ENCODE data around the gene NLK. TPM values are rescaled to one million over a fixed set of nuclear protein-coding genes. Genes with fewer than 3 reads are reported as not detected.

The NLK gene
- total RNA-seq, 1 experiment from 2014 or later: 12.8 TPM

DNA sequence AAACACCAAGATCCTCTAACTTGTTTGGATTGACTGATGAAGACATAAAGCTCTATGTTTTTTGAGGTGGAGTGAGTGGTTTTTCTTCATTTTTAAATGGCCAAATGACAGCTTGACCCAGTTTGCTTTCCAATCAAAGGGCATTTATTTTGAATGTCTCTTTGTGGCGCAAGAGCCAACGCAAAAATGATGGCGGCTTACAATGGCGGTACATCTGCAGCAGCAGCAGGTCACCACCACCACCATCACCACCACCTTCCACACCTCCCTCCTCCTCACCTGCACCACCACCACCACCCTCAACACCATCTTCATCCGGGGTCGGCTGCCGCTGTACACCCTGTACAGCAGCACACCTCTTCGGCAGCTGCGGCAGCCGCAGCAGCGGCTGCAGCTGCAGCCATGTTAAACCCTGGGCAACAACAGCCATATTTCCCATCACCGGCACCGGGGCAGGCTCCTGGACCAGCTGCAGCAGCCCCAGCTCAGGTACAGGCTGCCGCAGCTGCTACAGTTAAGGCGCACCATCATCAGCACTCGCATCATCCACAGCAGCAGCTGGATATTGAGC lies 329 bp downstream of the NLK start:
- intact Hi-C loops (cut with micrococcal nuclease): no loop called here
- peaks cover 14% of the 10 kb centered on the region; the same call in 1 of the 2 replicates for H4K20me1 ChIP-seq (ENCODE audit: insufficient read depth)
- ChIA-PET RAD21 (ENCODE audit: low non-redundant PET in 1 of 2, low total read pairs in 2 of 2, uncharacterized antibody in 2 of 2, unreplicated experiment in 2 of 2) (no interaction called here), CTCF (no interaction called here), POLR2A (no interaction called here)
- DNase-seq (ENCODE audit: low read depth, low spot score) (no peak), ATAC-seq (no peak)
- no peak overlapping the region for H2AFZ ChIP-seq (ENCODE audit: low read depth, low read length, poor library complexity, severe bottlenecking)
- H3K4me1 ChIP-seq (ENCODE audit: control insufficient read depth in 1 of 2, insufficient read depth in 2 of 2, low read length in 2 of 2): peaks cover 4 to 14% of the 10 kb centered on the region in 2 experiments; a peak in 2 of 4 replicates
- BruUV-seq (replicated peaks): TSS peak; percentile 53
- H3K9me2 ChIP-seq (ENCODE audit: insufficient read depth): no peaks in the 10 kb centered on the region
- H3K9ac ChIP-seq (ENCODE audit: low read length): peak overlapping the region; percentile 64
- no peaks in the 10 kb centered on the region for H3K27me3 ChIP-seq (ENCODE audit: insufficient read depth, low read length)
- H3K4me3 ChIP-seq (replicated peaks in 1 of 2; ENCODE audit: low read depth in 1 of 2, low read length in 2 of 2): peak overlapping the region; percentile 65 to 82
- peak overlapping the region; percentile 74 for H3K4me2 ChIP-seq (ENCODE audit: low read length)
- H3K27ac ChIP-seq (ENCODE audit: low read depth, low read length): no peak overlapping the region
- H3K9me3 ChIP-seq (ENCODE audit: control insufficient read depth in 1 of 2, insufficient read depth in 1 of 2, low read depth in 1 of 2, low read length in 2 of 2): no peaks in the 10 kb centered on the region
- peaks cover 57% of the 10 kb centered on the region for H3K79me2 ChIP-seq (ENCODE audit: insufficient read depth, low read length)
- TF ChIP-seq EGR1 (IDR thresholded peaks at IDR 0.05; ENCODE audit: low read depth) (no peak), MAX (IDR thresholded peaks at IDR 0.05) (no peak), RAD21 (IDR thresholded peaks at IDR 0.05; ENCODE audit: low read depth) (no peak), POLR2A (IDR thresholded peaks at IDR 0.05; ENCODE audit: borderline replicate concordance, extremely low read depth, insufficient read depth, insufficient read length) (no peak), ELF1 (IDR thresholded peaks at IDR 0.05; ENCODE audit: borderline replicate concordance, low read depth) (no peak), EZH2phosphoT487 (IDR thresholded peaks at IDR 0.05; ENCODE audit: borderline replicate concordance) (no peak), TCF7L2 (IDR thresholded peaks at IDR 0.05; ENCODE audit: borderline replicate concordance, extremely low read depth, insufficient read depth, insufficient read length) (no peak), JUND (IDR thresholded peaks at IDR 0.05) (no peak), CEBPB (IDR thresholded peaks at IDR 0.05; ENCODE audit: low read depth) (no peak), FOSL1 (IDR thresholded peaks at IDR 0.05; ENCODE audit: low read depth) (no peak), CBX3 (IDR thresholded peaks at IDR 0.05; ENCODE audit: low read depth) (no peak), EZH2 (IDR thresholded peaks at IDR 0.05) (no peak), POLR2AphosphoS5 (IDR thresholded peaks at IDR 0.05; ENCODE audit: low read depth, low read length) (no peak), ATF3 (IDR thresholded peaks at IDR 0.05) (no peak), YY1 (IDR thresholded peaks at IDR 0.05; ENCODE audit: extremely low read depth, insufficient replicate concordance, low read depth, low read length) (no peak), SP1 (IDR thresholded peaks at IDR 0.05; ENCODE audit: low read depth) (no peak), CTCF (IDR thresholded peaks at IDR 0.05 in 2 of 3, conservative IDR thresholded peaks at IDR 0.05 in 1 of 3; ENCODE audit: borderline replicate concordance in 1 of 3, insufficient read depth in 1 of 3, low read depth in 2 of 3, low read length in 2 of 3) (no peak)
- TF ChIP-seq, protein P1, sequence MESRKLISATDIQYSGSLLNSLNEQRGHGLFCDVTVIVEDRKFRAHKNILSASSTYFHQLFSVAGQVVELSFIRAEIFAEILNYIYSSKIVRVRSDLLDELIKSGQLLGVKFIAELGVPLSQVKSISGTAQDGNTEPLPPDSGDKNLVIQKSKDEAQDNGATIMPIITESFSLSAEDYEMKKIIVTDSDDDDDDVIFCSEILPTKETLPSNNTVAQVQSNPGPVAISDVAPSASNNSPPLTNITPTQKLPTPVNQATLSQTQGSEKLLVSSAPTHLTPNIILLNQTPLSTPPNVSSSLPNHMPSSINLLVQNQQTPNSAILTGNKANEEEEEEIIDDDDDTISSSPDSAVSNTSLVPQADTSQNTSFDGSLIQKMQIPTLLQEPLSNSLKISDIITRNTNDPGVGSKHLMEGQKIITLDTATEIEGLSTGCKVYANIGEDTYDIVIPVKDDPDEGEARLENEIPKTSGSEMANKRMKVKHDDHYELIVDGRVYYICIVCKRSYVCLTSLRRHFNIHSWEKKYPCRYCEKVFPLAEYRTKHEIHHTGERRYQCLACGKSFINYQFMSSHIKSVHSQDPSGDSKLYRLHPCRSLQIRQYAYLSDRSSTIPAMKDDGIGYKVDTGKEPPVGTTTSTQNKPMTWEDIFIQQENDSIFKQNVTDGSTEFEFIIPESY (IDR thresholded peaks at IDR 0.05; ENCODE audit: extremely low read depth, insufficient replicate concordance, low read length): no peak
- no peaks in the 10 kb centered on the region for H3K36me3 ChIP-seq (ENCODE audit: control insufficient read depth in 1 of 2, insufficient read depth in 2 of 2, low read length in 2 of 2)

Measured in HCT116 (cell line).